ENCODE data around the gene SLC22A3.

SLC22A3 gene

DNA sequence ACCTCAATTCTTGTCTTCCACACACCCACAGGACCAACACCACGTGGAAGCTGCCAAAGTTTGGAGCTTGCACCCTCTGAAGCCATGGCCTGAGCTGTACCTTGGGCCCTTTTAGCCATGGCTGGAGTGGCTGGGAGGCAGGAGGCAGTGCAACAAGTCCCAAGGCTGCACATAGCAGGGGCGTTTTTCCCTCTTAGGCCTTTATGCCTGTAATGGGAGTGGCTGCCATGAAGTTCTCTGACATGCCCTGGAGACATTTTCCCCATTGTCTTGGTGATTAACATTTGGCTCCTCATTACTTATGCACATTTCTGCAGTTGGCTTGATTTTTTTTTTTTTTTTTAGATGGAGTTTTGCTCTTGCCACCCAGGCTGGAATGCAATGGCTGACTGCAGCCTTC, 44.4 kb upstream of the SLC22A3 start:
- no peak for DNase-seq (ENCODE audit: low read depth)
- no peak for TF ChIP-seq MYC (IDR thresholded peaks at IDR 0.05; ENCODE audit: low read depth, low read length)
- TF ChIP-seq, protein P1, sequence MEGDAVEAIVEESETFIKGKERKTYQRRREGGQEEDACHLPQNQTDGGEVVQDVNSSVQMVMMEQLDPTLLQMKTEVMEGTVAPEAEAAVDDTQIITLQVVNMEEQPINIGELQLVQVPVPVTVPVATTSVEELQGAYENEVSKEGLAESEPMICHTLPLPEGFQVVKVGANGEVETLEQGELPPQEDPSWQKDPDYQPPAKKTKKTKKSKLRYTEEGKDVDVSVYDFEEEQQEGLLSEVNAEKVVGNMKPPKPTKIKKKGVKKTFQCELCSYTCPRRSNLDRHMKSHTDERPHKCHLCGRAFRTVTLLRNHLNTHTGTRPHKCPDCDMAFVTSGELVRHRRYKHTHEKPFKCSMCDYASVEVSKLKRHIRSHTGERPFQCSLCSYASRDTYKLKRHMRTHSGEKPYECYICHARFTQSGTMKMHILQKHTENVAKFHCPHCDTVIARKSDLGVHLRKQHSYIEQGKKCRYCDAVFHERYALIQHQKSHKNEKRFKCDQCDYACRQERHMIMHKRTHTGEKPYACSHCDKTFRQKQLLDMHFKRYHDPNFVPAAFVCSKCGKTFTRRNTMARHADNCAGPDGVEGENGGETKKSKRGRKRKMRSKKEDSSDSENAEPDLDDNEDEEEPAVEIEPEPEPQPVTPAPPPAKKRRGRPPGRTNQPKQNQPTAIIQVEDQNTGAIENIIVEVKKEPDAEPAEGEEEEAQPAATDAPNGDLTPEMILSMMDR (IDR thresholded peaks at IDR 0.05; ENCODE audit: low read depth, low read length) = no peak
- TF ChIP-seq, protein P2, sequence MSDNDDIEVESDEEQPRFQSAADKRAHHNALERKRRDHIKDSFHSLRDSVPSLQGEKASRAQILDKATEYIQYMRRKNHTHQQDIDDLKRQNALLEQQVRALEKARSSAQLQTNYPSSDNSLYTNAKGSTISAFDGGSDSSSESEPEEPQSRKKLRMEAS (IDR thresholded peaks at IDR 0.05; ENCODE audit: low read depth, low read length) = no peak
- H3K4me3 ChIP-seq (ENCODE audit: low read depth, low read length) = no peak overlapping the region

DNA sequence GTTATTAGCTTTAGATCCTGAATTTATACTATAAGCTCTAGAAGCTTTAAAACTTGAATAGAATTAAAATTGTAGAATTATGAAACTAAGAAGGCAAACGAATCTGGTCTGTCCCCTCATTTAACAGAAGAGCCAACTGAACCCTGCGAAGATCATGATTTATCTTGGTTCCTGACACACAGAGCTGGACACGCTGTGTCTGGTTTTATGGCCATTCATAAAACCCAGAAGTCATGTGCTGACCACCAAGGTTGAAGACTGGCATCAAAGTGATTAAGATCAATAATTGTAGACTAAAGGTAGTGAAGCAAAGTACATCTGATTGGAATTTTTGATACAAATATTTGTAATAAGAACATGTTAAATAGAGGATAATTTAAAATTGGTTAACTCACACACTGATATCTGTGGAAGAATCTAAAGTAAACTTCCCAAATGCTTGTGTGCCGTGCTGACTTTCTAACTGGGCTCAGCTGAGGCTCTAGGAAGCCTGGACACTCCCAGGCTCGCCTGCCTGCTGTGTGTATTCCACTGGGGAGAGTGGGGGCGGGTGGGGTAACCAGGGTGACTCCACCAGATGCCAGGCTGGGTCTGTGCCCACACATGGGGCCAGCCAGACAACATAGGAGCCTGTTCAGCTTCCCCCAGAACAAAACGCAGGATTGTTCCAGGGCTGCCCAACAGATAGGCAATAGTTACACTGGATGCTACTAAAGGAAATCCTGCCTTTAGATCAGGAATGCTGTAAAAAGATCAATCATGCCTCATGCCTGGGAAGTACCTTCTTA, 42.1 kb upstream of the SLC22A3 start:
- DNase-seq (ENCODE audit: low read depth) = no peak
- H3K4me3 ChIP-seq (ENCODE audit: low read depth, low read length) = no peak overlapping the region
- TF ChIP-seq POLR2A (IDR thresholded peaks at IDR 0.05; ENCODE audit: extremely low read depth, insufficient read length) (no peak), MYC (IDR thresholded peaks at IDR 0.05; ENCODE audit: low read depth, low read length) (no peak)
- TF ChIP-seq, protein P1 (IDR thresholded peaks at IDR 0.05; ENCODE audit: low read depth, low read length) = no peak
- TF ChIP-seq, protein P2 (IDR thresholded peaks at IDR 0.05; ENCODE audit: low read depth, low read length) = no peak

DNA sequence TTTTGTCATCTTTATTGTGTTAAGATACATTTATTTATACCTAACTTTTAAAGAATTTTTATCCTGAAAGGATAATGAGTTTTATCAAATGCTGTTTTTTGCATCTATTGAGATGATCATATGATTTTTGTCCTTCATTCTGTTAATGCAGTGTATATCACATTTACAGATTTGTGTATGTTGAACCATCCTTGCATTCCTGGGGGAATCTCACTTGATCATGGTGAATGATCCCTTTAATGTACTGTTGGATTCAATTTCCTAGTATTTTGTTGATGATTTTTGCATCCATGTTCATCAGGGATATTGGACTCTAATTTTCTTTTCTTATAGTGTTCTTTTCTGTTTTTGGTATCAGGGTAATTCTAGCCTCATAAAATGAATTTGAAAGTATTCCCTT, 38.5 kb upstream of the SLC22A3 start:
- DNase-seq (ENCODE audit: low read depth) = no peak
- TF ChIP-seq, protein P2 (IDR thresholded peaks at IDR 0.05; ENCODE audit: low read depth, low read length) = no peak
- TF ChIP-seq MYC (IDR thresholded peaks at IDR 0.05; ENCODE audit: low read depth, low read length) (no peak), POLR2A (IDR thresholded peaks at IDR 0.05; ENCODE audit: extremely low read depth, insufficient read length) (no peak)
- TF ChIP-seq, protein P1 (IDR thresholded peaks at IDR 0.05; ENCODE audit: low read depth, low read length) = no peak

DNA sequence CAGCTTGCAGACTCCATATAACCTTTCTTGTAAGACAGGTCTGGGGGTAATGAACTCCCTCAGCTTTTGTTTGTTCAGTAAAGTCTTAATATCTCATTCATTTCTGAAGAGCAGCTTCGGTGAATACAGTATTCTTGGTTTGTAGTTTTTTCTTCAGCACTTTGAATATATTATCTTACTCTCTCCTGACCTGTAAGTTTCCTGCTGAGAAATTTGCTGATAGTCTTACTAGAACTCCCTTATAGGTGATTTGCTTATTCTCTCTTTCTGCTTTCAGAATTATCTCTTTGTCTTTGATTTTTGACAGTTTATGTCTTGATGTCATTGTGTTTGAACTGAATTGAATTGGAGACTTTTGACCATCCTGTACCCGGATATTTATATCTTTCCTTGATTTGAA, 35.3 kb upstream of the SLC22A3 start:
- no peak for DNase-seq (ENCODE audit: low read depth)
- H3K4me3 ChIP-seq (ENCODE audit: low read depth, low read length) = no peak overlapping the region
- TF ChIP-seq, protein P2 (IDR thresholded peaks at IDR 0.05; ENCODE audit: low read depth, low read length) = no peak
- TF ChIP-seq POLR2A (IDR thresholded peaks at IDR 0.05; ENCODE audit: extremely low read depth, insufficient read length) (no peak), MYC (IDR thresholded peaks at IDR 0.05; ENCODE audit: low read depth, low read length) (no peak)
- TF ChIP-seq, protein P1 (IDR thresholded peaks at IDR 0.05; ENCODE audit: low read depth, low read length) = no peak

More for the DNA sequence above, 38.5 kb upstream of the SLC22A3 start:
- H3K4me3 ChIP-seq (ENCODE audit: low read depth, low read length) = no peak overlapping the region

DNA sequence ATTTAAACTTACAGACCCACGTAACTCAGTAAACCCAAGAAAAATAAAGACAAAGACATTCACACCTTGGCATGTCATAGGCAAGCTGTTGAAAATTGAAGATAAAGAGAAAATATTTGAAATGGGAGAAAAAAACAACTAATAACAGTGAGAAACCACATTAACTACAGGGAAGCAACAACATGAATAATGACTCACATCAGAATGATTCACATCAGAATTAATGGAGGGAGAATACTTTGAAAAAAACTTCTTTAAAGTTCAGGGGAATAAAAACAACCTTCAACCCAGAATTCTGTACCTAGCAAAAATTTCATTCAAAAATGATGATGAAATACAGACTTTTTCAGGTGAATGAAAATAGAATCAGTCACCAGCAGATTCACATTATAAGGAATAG, 32.9 kb upstream of the SLC22A3 start:
- no peak for DNase-seq (ENCODE audit: low read depth)
- TF ChIP-seq, protein P2 (IDR thresholded peaks at IDR 0.05; ENCODE audit: low read depth, low read length) = no peak
- TF ChIP-seq MYC (IDR thresholded peaks at IDR 0.05; ENCODE audit: low read depth, low read length) = no peak
- TF ChIP-seq, protein P1 (IDR thresholded peaks at IDR 0.05; ENCODE audit: low read depth, low read length) = no peak
- TF ChIP-seq POLR2A (IDR thresholded peaks at IDR 0.05; ENCODE audit: extremely low read depth, insufficient read length) = no peak
- no peak overlapping the region for H3K4me3 ChIP-seq (ENCODE audit: low read depth, low read length)

All from NB4 (cell line).